ENCODE measurements around the gene APPL2. TPM values are rescaled to one million over a fixed set of nuclear protein-coding genes. Genes with fewer than 3 reads are reported as not detected.

Gene APPL2
- total RNA-seq, 6 experiments from 2014 or later: 10.2 to 23.2 (median 16.5) TPM

- Histone ChIP-seq H3K4me1 (peaks cover 0 to 32% (median 10%) of the 10 kb centered on the region in 4 donors), H3K27me3 (no peaks in the 10 kb centered on the region), H3K36me3 (no peaks in the 10 kb centered on the region), H3K4me3 (peak overlapping the region in 1 of 3 donors; percentile 72), H3K9me3 (no peaks in the 10 kb centered on the region), H3K27ac (peak overlapping the region in 1 of 3 donors; percentile 95)
- TF ChIP-seq CTCF (IDR thresholded peaks at IDR 0.05): no peak
- TF ChIP-seq POLR2A (IDR thresholded peaks at IDR 0.05): no peak
- no peak for DNase-seq
- ATAC-seq: no peak
- WGBS (ENCODE audit: insufficient coverage, low coverage, low lambda C conversion rate, missing lambda C conversion rate): 70% methylated on average over 1 of the region's 1 CpG
- intact Hi-C loops (cut with DNase I): no loop called here
Observed at GRCh38 chr12:105234197-105234596, 1.8 kb downstream of the APPL2 start.

GRCh38 chr12:105233041-105233905 is 2.7 kb downstream of the APPL2 start:
- TF ChIP-seq POLR2A (IDR thresholded peaks at IDR 0.05): no peak
- TF ChIP-seq CTCF (IDR thresholded peaks at IDR 0.05): no peak
- 42% methylated on average over 4 of the region's 4 CpGs for WGBS (ENCODE audit: insufficient coverage, low coverage, low lambda C conversion rate, missing lambda C conversion rate)
- Histone ChIP-seq H3K9me3 (no peaks in the 10 kb centered on the region), H3K4me3 (no peak overlapping the region), H3K4me1 (peaks cover 0 to 27% (median 10%) of the 10 kb centered on the region in 4 donors), H3K36me3 (peaks cover 0 to 9% (median 4%) of the 10 kb centered on the region in 4 donors), H3K27ac (peak overlapping the region in 1 of 3 donors; percentile 29), H3K27me3 (no peaks in the 10 kb centered on the region)
- ATAC-seq (peak in 1 of 4 donors; percentile 28), DNase-seq (no peak)
- intact Hi-C loops (cut with DNase I): no loop called here

- no peak overlapping the region for H3K27ac ChIP-seq
- H3K4me1 ChIP-seq: peaks cover 0 to 27% (median 10%) of the 10 kb centered on the region in 4 donors
Observed at GRCh38 chr12:105231396-105231795, 4.6 kb downstream of the APPL2 start.

GRCh38 chr12:105229371-105229770 is 6.6 kb downstream of the APPL2 start:
- TF ChIP-seq CTCF (IDR thresholded peaks at IDR 0.05) (no peak), POLR2A (IDR thresholded peaks at IDR 0.05) (no peak)
- intact Hi-C loops (cut with DNase I): no loop called here
- Histone ChIP-seq H3K27me3 (no peaks in the 10 kb centered on the region), H3K4me1 (peaks cover 0 to 18% (median 8%) of the 10 kb centered on the region in 4 donors), H3K4me3 (no peak overlapping the region), H3K36me3 (peaks cover 0 to 18% (median 6%) of the 10 kb centered on the region in 4 donors), H3K27ac (no peak overlapping the region), H3K9me3 (no peaks in the 10 kb centered on the region)
- WGBS (ENCODE audit: insufficient coverage, low coverage, low lambda C conversion rate, missing lambda C conversion rate): 92% methylated on average over 2 of the region's 2 CpGs
- no peak for DNase-seq
- ATAC-seq: no peak

More at GRCh38 chr12:105231396-105231795, 4.6 kb downstream of the APPL2 start:
- Histone ChIP-seq H3K4me3 (no peak overlapping the region), H3K27me3 (no peaks in the 10 kb centered on the region), H3K36me3 (peaks cover 0 to 18% (median 6%) of the 10 kb centered on the region in 4 donors), H3K9me3 (no peaks in the 10 kb centered on the region)
- ATAC-seq (no peak), DNase-seq (no peak)
- TF ChIP-seq CTCF (IDR thresholded peaks at IDR 0.05) (no peak), POLR2A (IDR thresholded peaks at IDR 0.05) (no peak)
- WGBS (ENCODE audit: insufficient coverage, low coverage, low lambda C conversion rate, missing lambda C conversion rate): 55% methylated on average over 3 of the region's 5 CpGs
- intact Hi-C loops (cut with DNase I): no loop called here

Data from right lobe of liver (tissue), 6 donors.